Mesenchymal stem cell (in vitro differentiated cells and primary cell): Measurements from ENCODE around the gene HPN.

Source experiments
- DNase-seq: peaks from one replicate; pipeline ENCODE4 v3.0.0-alpha.2; 2013
- H2AFZ ChIP-seq: one replicate; pipeline ENCODE4 v1.6.1; 2013; ENCODE audit warnings: low read depth, mild to moderate bottlenecking, control low read depth, inconsistent platforms, low read length, moderate library complexity
- H2AK5ac ChIP-seq: 2 replicates; pipeline ENCODE4 v1.6.1; 2013; ENCODE audit warnings: low read length, moderate library complexity, mild to moderate bottlenecking, inconsistent platforms; ENCODE audit not compliant: severe bottlenecking
- H2BK120ac ChIP-seq: one replicate; pipeline ENCODE4 v1.6.1; 2013; ENCODE audit warnings: low read depth, mild to moderate bottlenecking, inconsistent platforms, low read length, moderate library complexity
- H2BK12ac ChIP-seq, 2 experiments: one replicate each; pipeline ENCODE4 v1.6.1; 2013; ENCODE audit warnings: inconsistent platforms in 2 of 2, low read length in 2 of 2, mild to moderate bottlenecking in 2 of 2, moderate library complexity in 2 of 2, control low read depth in 1 of 2
- H2BK15ac ChIP-seq: one replicate; pipeline ENCODE4 v1.6.1; 2013; ENCODE audit warnings: mild to moderate bottlenecking, low read depth, inconsistent platforms; ENCODE audit not compliant: poor library complexity, severe bottlenecking
- H2BK5ac ChIP-seq: 2 replicates; pipeline ENCODE4 v1.6.1; 2013; ENCODE audit warnings: low read depth, mild to moderate bottlenecking, low read length, control low read depth, inconsistent platforms; ENCODE audit not compliant: poor library complexity, severe bottlenecking
- H3K14ac ChIP-seq, 2 experiments: one replicate each; pipeline ENCODE4 v1.6.1; 2013; ENCODE audit warnings: inconsistent platforms in 2 of 2, low read length in 2 of 2, control low read depth in 1 of 2, mild to moderate bottlenecking in 1 of 2, moderate library complexity in 1 of 2
- H3K18ac ChIP-seq, 2 experiments: one replicate each; pipeline ENCODE4 v1.6.1; 2013; ENCODE audit warnings: inconsistent platforms in 2 of 2, low read length in 2 of 2, control low read depth in 1 of 2, low read depth in 1 of 2, mild to moderate bottlenecking in 1 of 2
- H3K23ac ChIP-seq, 2 experiments: one replicate each; pipeline ENCODE4 v1.6.1; 2013; ENCODE audit warnings: inconsistent platforms in 2 of 2, low read length in 2 of 2, mild to moderate bottlenecking in 2 of 2, moderate library complexity in 2 of 2, control low read depth in 1 of 2
- H3K27ac ChIP-seq: 2 replicates; pipeline ENCODE4 v1.5.1; 2013; ENCODE audit warnings: mild to moderate bottlenecking, moderate library complexity, low read length, control low read depth, inconsistent platforms; ENCODE audit not compliant: poor library complexity, severe bottlenecking
- H3K27me3 ChIP-seq, 2 experiments: 2 replicates each; pipeline versions ENCODE4 v1.6.1 to v1.7.0; 2013; ENCODE audit warnings: low read length in 2 of 2, mild to moderate bottlenecking in 2 of 2, moderate library complexity in 2 of 2, control low read depth in 1 of 2, inconsistent platforms in 1 of 2; ENCODE audit not compliant: control insufficient read depth in 1 of 2, insufficient read depth in 1 of 2
- H3K36me3 ChIP-seq, 2 experiments: 2 replicates each; pipeline versions ENCODE4 v1.6.1 to v1.7.0; 2013; ENCODE audit warnings: low read length in 2 of 2, control low read depth in 1 of 2, inconsistent platforms in 1 of 2, low read depth in 1 of 2, mild to moderate bottlenecking in 1 of 2; ENCODE audit not compliant: insufficient read depth in 2 of 2, control insufficient read depth in 1 of 2
- H3K4ac ChIP-seq, 2 experiments: one replicate each; pipeline ENCODE4 v1.6.1; 2013; ENCODE audit warnings: inconsistent platforms in 2 of 2, low read length in 2 of 2, mild to moderate bottlenecking in 2 of 2, moderate library complexity in 2 of 2, control low read depth in 1 of 2, low read depth in 1 of 2
- H3K4me1 ChIP-seq: 2 replicates; pipeline ENCODE4 v1.6.1; 2013; ENCODE audit warnings: low read depth, low read length, control low read depth; ENCODE audit not compliant: control insufficient read depth, insufficient read depth
- H3K4me2 ChIP-seq: 2 replicates; pipeline ENCODE4 v1.6.1; 2013; ENCODE audit warnings: low read length, mild to moderate bottlenecking, inconsistent platforms; ENCODE audit not compliant: poor library complexity, severe bottlenecking
- H3K4me3 ChIP-seq, 2 experiments: 2 replicates each; pipeline versions ENCODE4 v1.5.1 to v1.7.0; 2013; ENCODE audit warnings: low read length in 2 of 2, mild to moderate bottlenecking in 2 of 2, control low read depth in 1 of 2, low read depth in 1 of 2; ENCODE audit not compliant: insufficient read depth in 1 of 2
- H3K79me1 ChIP-seq: replicated peaks from 2 replicates; pipeline ENCODE4 v1.6.1; 2013; ENCODE audit warnings: mild to moderate bottlenecking, control low read depth, low read length, inconsistent platforms; ENCODE audit not compliant: poor library complexity, severe bottlenecking
- H3K9ac ChIP-seq: 2 replicates; pipeline ENCODE4 v1.7.0; 2013; ENCODE audit warnings: mild to moderate bottlenecking, low read length, moderate library complexity
- H3K9me3 ChIP-seq: 2 replicates; pipeline ENCODE4 v1.7.0; 2013; ENCODE audit warnings: mild to moderate bottlenecking, low read length; ENCODE audit not compliant: control insufficient read depth
- H4K8ac ChIP-seq: one replicate; pipeline ENCODE4 v1.6.1; 2013; ENCODE audit warnings: inconsistent platforms, mild to moderate bottlenecking, low read length, moderate library complexity
- H4K91ac ChIP-seq: one replicate; pipeline ENCODE4 v1.6.1; 2013; ENCODE audit warnings: mild to moderate bottlenecking, low read length, inconsistent platforms
- WGBS: methylation state at CpG from one replicate; pipeline ENCODE4 v1.1.7; 2013; ENCODE audit warnings: mixed read lengths; 5-methylcytosine and 5-hydroxymethylcytosine counted together

The HPN gene

DNA sequence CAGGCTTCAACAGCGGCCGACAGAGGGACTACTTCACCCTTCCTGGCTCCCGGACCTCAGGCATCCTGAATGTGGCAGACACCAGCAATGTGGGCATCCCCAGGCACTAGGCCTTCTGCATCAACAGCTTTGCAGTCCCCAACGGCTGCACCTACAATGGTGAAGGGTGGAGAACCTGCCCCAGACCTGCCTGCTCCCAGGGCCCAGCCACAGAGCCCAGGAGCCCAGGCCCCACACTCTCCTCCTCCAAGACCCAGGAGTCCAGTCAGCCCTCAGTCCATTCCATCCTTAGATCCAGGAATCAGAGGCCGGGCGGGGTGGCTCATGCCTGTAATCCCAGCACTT, 34.5 kb downstream of the HPN start:
- Histone ChIP-seq H3K18ac (no peak overlapping the region), H3K4me2 (no peak overlapping the region), H2AFZ (no peak overlapping the region), H2BK120ac (no peak overlapping the region), H3K27ac (no peak overlapping the region), H2BK12ac (no peak overlapping the region), H3K23ac (no peak overlapping the region), H3K36me3 (no peaks in the 10 kb centered on the region), H3K9ac (no peak overlapping the region), H3K27me3 (peaks cover 9 to 58% of the 10 kb centered on the region in 2 experiments), H3K79me1 (no peaks in the 10 kb centered on the region), H2BK15ac (no peak overlapping the region), H2BK5ac (no peak overlapping the region), H3K9me3 (no peaks in the 10 kb centered on the region), H2AK5ac (no peak overlapping the region), H3K4me3 (no peak overlapping the region), H3K4me1 (no peaks in the 10 kb centered on the region), H4K91ac (no peak overlapping the region), H3K14ac (no peak overlapping the region), H4K8ac (no peak overlapping the region), H3K4ac (no peak overlapping the region)
- no peak for DNase-seq
- 67% methylated on average over 6 of the region's 6 CpGs for WGBS

DNA sequence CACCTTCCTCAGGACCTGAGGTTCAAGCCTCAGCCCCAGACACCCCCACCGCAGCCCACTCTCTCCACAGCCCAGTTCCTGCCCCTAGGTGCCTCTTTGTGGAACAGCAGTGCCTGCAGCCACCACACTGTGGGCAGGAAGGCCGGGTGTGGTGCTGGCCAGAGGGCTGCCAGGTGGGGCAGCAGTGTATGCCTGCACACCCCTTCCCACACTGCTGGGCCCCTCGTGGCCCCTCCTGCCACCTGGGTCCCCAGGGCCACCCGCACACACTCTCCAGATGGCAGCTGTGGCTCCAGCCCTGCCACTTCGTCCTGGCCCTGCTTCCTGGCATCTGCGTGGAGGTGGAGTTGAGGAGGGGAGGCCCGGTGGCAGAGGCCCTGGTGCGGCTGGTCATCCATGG, 35.1 kb downstream of the HPN start:
- Histone ChIP-seq H4K8ac (no peak overlapping the region), H3K36me3 (no peaks in the 10 kb centered on the region), H4K91ac (no peak overlapping the region), H3K4ac (no peak overlapping the region), H2AFZ (no peak overlapping the region), H2BK120ac (no peak overlapping the region), H3K23ac (no peak overlapping the region), H3K79me1 (no peaks in the 10 kb centered on the region), H3K18ac (no peak overlapping the region), H3K4me1 (no peaks in the 10 kb centered on the region), H3K9me3 (no peaks in the 10 kb centered on the region), H3K4me3 (no peak overlapping the region), H2AK5ac (no peak overlapping the region), H2BK5ac (no peak overlapping the region), H2BK15ac (no peak overlapping the region), H2BK12ac (no peak overlapping the region), H3K14ac (no peak overlapping the region), H3K27me3 (peaks cover 9 to 58% of the 10 kb centered on the region in 2 experiments), H3K27ac (no peak overlapping the region), H3K4me2 (no peak overlapping the region), H3K9ac (no peak overlapping the region)
- 80% methylated on average over 8 of the region's 8 CpGs for WGBS
- DNase-seq, result no peak

DNA sequence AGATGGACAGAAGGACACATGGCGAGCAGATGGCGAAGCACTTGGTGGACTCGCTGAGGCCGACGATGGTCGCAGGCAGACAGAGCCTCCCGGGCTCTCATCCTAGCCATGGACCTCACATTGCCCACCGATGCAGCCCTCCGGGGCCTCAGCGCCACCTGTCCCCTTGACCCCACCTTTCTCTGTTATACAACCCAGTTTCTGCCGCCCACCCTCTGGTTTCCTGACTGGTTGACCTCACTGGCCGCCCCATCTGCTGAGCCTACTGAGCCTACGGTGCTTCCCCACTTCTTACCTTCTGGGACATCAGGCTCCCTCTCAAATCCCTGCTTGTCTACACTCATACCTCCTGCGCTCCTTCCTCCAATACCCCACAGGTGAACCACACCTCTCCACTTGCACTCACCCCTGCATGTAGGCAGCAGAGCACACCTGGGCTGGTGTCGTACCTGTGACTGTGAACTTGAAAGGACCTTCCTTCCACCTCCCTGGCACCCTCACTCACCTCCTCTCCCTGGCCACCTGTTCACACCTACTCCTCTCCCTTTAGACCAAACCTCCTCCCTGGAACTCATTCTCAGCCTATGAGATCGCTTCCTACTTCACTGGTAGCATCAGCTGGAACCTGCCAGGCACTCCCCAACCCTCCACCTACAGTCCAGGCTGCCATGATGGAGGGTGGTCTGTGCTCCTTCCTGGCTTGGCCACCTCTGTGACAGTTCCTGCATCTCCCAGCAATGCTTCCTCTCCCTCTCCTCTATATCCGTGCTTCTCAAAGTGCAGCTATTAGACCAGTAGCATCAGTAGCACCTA, 36.1 kb downstream of the HPN start:
- Histone ChIP-seq H3K4ac (no peak overlapping the region), H2AK5ac (no peak overlapping the region), H3K23ac (no peak overlapping the region), H4K8ac (no peak overlapping the region), H3K4me1 (no peaks in the 10 kb centered on the region), H3K4me2 (no peak overlapping the region), H2BK12ac (no peak overlapping the region), H2BK120ac (no peak overlapping the region), H2BK5ac (no peak overlapping the region), H3K9ac (no peak overlapping the region), H3K4me3 (no peak overlapping the region), H3K27ac (no peak overlapping the region), H3K36me3 (no peaks in the 10 kb centered on the region), H2AFZ (no peak overlapping the region), H3K18ac (no peak overlapping the region), H3K14ac (no peak overlapping the region), H2BK15ac (no peak overlapping the region), H4K91ac (no peak overlapping the region), H3K27me3 (peaks cover 9 to 64% of the 10 kb centered on the region in 2 experiments), H3K9me3 (no peaks in the 10 kb centered on the region), H3K79me1 (no peaks in the 10 kb centered on the region)
- no peak for DNase-seq
- 90% methylated on average over 17 of the region's 17 CpGs for WGBS

DNA sequence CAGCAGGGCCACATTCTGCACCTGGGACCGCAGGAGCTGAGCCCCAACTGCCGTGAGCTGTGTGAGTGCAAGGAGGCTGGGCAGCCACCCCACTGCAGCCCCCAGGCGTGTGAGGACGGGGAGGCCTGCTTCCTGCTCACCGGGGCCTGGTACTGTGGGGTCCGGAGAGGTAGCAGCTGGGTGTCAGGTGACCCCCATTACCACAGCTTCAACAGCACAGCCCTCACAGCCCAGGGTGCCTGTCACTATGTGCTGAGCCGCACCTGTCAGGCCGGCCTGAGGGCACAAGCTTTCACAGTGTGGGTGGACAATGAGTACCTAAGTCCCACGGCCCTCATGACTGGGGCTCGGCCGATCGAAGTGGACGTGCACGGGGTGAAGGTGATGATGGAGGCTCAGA, 38.3 kb downstream of the HPN start:
- 85% methylated on average over 14 of the region's 14 CpGs for WGBS
- H2BK12ac ChIP-seq, result no peak overlapping the region

More for the DNA sequence above, 38.3 kb downstream of the HPN start:
- Histone ChIP-seq H3K27ac (no peak overlapping the region), H4K8ac (no peak overlapping the region), H3K14ac (no peak overlapping the region), H3K4ac (no peak overlapping the region), H2BK120ac (no peak overlapping the region), H3K18ac (no peak overlapping the region), H2AFZ (no peak overlapping the region), H2BK15ac (no peak overlapping the region), H2AK5ac (no peak overlapping the region), H3K36me3 (no peaks in the 10 kb centered on the region), H3K27me3 (peaks cover 4 to 66% of the 10 kb centered on the region in 2 experiments), H3K23ac (no peak overlapping the region), H3K79me1 (no peaks in the 10 kb centered on the region), H3K4me2 (no peak overlapping the region), H3K9ac (no peak overlapping the region), H2BK5ac (no peak overlapping the region), H3K9me3 (no peaks in the 10 kb centered on the region), H3K4me3 (peak overlapping the region in 1 of 2 experiments; percentile 6), H4K91ac (no peak overlapping the region), H3K4me1 (no peaks in the 10 kb centered on the region)
- DNase-seq, result no peak
